Neural cell (in vitro differentiated cells): ENCODE data around the gene MYPN. TPM values are rescaled to one million over a fixed set of nuclear protein-coding genes. Genes with fewer than 3 reads are reported as not detected.

Source experiments
- H2AFZ ChIP-seq: fragments of 200-600, 300-800 bp; sonication (generic), shearing (Covaris generic); 2 replicates; pipeline ENCODE4 v1.6.0; 2014; ENCODE audit warnings: low read depth, mild to moderate bottlenecking, antibody characterized with exemption, low read length, moderate library complexity
- H3F3A ChIP-seq: fragments of 200-600 bp; shearing (Covaris generic); 2 replicates; pipeline ENCODE4 v1.6.1; 2016; ENCODE audit warnings: mild to moderate bottlenecking, moderate library complexity, mixed read lengths, antibody characterized with exemption, low read length; ENCODE audit not compliant: insufficient read depth, poor library complexity, severe bottlenecking
- H3K27ac ChIP-seq: fragments of 200-600, 300-800 bp; sonication (generic), shearing (Covaris generic); 2 replicates; pipeline ENCODE4 v1.5.1; 2014; ENCODE audit warnings: mild to moderate bottlenecking, low read length, moderate library complexity
- H3K27me3 ChIP-seq: fragments of 300-800, 200-600 bp; sonication (generic), shearing (Covaris generic); 2 replicates; pipeline ENCODE4 v1.6.0; 2014; ENCODE audit warnings: mild to moderate bottlenecking, low read depth, low read length, moderate library complexity; ENCODE audit not compliant: insufficient read depth
- H3K36me3 ChIP-seq: fragments of 300-800, 200-600 bp; sonication (generic), shearing (Covaris generic); 2 replicates; pipeline ENCODE4 v1.5.1; 2014; ENCODE audit warnings: mild to moderate bottlenecking, antibody characterized with exemption, low read length, moderate library complexity; ENCODE audit not compliant: insufficient read depth
- H3K4me2 ChIP-seq: fragments of 300-800, 200-600 bp; sonication (generic), shearing (Covaris generic); 2 replicates; pipeline ENCODE4 v1.6.0; 2014; ENCODE audit warnings: mild to moderate bottlenecking, low read length
- H3K4me3 ChIP-seq: fragments of 300-800, 200-600 bp; sonication (generic), shearing (Covaris generic); 2 replicates; pipeline ENCODE4 v1.5.1; 2014; ENCODE audit warnings: mild to moderate bottlenecking, low read length, moderate library complexity
- H3K79me2 ChIP-seq: fragments of 200-600 bp; shearing (Covaris generic); replicated peaks from 2 replicates; pipeline ENCODE4 v1.6.0; 2014; ENCODE audit warnings: mild to moderate bottlenecking, low read length, moderate library complexity; ENCODE audit not compliant: insufficient read depth
- H3K9ac ChIP-seq: fragments of 300-800, 200-600 bp; sonication (generic), shearing (Covaris generic); 2 replicates; pipeline ENCODE4 v1.6.1; 2016; ENCODE audit warnings: mild to moderate bottlenecking, low read length, mixed read lengths
- H3K9me2 ChIP-seq: fragments of 200-600 bp; shearing (Covaris generic); 2 replicates; pipeline ENCODE4 v1.6.1; 2016; ENCODE audit warnings: mild to moderate bottlenecking, low read length, mixed read lengths; ENCODE audit not compliant: insufficient read depth
- H3K9me3 ChIP-seq: fragments of 200-600, 300-800 bp; sonication (generic), shearing (Covaris generic); 2 replicates; pipeline ENCODE4 v1.6.1; 2016; ENCODE audit warnings: mild to moderate bottlenecking, mixed run types, low read length, moderate library complexity, mixed read lengths
- H4K20me1 ChIP-seq: fragments of 200-600 bp; shearing (Covaris generic); 2 replicates; pipeline ENCODE4 v1.6.1; 2016; ENCODE audit warnings: mild to moderate bottlenecking, mixed run types; ENCODE audit not compliant: insufficient read depth
- CTCF ChIP-seq: fragments of 450-650 bp; IDR thresholded peaks from 2 replicates; pipeline ENCODE4 v1.5.1; 2014; ENCODE audit warnings: antibody characterized with exemption, mild to moderate bottlenecking, moderate library complexity; ENCODE audit not compliant: poor library complexity, severe bottlenecking
- EP300 ChIP-seq: fragments of 450-650 bp; conservative IDR thresholded peaks from 2 replicates; pipeline ENCODE4 v1.6.1; 2014; ENCODE audit warnings: antibody characterized with exemption, mild to moderate bottlenecking, moderate library complexity; ENCODE audit not compliant: poor library complexity, severe bottlenecking
- EZH2 ChIP-seq: fragments of 200-600, 300-800 bp; shearing (Covaris generic), sonication (generic); IDR thresholded peaks from 2 replicates; pipeline ENCODE4 v1.6.1; 2014; ENCODE audit warnings: antibody characterized with exemption, low read length, borderline replicate concordance, mild to moderate bottlenecking; ENCODE audit not compliant: insufficient read depth, poor library complexity, severe bottlenecking
- MXI1 ChIP-seq: fragments of 450-650 bp; conservative IDR thresholded peaks from 2 replicates; pipeline ENCODE4 v1.6.1; 2014; ENCODE audit warnings: antibody characterized with exemption, mild to moderate bottlenecking; ENCODE audit not compliant: poor library complexity, severe bottlenecking
- POLR2AphosphoS5 ChIP-seq: IDR thresholded peaks from 2 replicates; pipeline ENCODE4 v1.6.1; 2012
- RAD21 ChIP-seq: fragments of 450-650 bp; conservative IDR thresholded peaks from 2 replicates; pipeline ENCODE4 v1.6.1; 2014; ENCODE audit warnings: antibody characterized with exemption, mild to moderate bottlenecking, moderate library complexity
- REST ChIP-seq: IDR thresholded peaks from 2 replicates; pipeline ENCODE4 v1.6.1; 2012; ENCODE audit warnings: borderline replicate concordance
- SMC3 ChIP-seq: fragments of 450-650 bp; conservative IDR thresholded peaks from 2 replicates; pipeline ENCODE4 v1.6.1; 2014; ENCODE audit warnings: antibody characterized with exemption, mild to moderate bottlenecking, moderate library complexity; ENCODE audit not compliant: poor library complexity
- TAF1 ChIP-seq: IDR thresholded peaks from 2 replicates; pipeline ENCODE4 v1.6.1; 2012; ENCODE audit warnings: low read depth
- polyA plus RNA-seq: library from polyadenylated mRNA; depleted of rRNA; stranded (reverse); fragments of >200 nt; gene quantifications from 2 replicates; pipeline ENCODE4 v1.2.3, GENCODE V29; 2014

MYPN gene
- polyA plus RNA-seq, 1 donor from 2014 or later, result not detected

GRCh38 chr10:68133523-68133922 is 24.2 kb downstream of the MYPN start (continued):
- TF ChIP-seq RAD21 (no peak), MXI1 (no peak)

DNA sequence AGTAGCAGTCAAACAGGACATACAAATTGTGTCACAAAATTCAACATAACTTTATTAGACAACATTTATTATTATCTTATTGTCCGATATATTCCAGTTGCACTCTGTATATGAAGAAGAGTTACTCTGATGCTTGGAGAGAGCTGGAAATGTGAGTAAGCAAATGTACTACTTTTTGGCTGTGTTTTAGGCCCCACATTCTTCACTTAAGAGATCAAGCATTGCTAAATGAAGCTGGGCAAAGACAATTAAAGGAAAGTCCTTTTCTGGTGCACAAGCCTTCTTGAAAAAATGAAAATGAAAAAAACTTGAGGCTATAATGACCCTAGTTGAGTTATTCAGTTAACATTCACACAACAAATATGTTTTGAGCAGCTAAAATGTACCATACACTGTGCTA is 26.1 kb downstream of the MYPN start:
- no peaks in the 10 kb centered on the region for H3F3A ChIP-seq
- no peaks in the 10 kb centered on the region for H3K36me3 ChIP-seq
- TF ChIP-seq RAD21 (no peak), POLR2AphosphoS5 (no peak), SMC3 (no peak), CTCF (no peak)
- H4K20me1 ChIP-seq, result no peaks in the 10 kb centered on the region
- H3K9me3 ChIP-seq, result no peaks in the 10 kb centered on the region
- no peaks in the 10 kb centered on the region for H3K79me2 ChIP-seq
- H3K27ac ChIP-seq, result no peak overlapping the region
- no peak overlapping the region for H2AFZ ChIP-seq
- H3K4me2 ChIP-seq, result no peak overlapping the region
- H3K27me3 ChIP-seq, result no peaks in the 10 kb centered on the region
- no peaks in the 10 kb centered on the region for H3K9me2 ChIP-seq
- H3K4me3 ChIP-seq, result no peak overlapping the region
- H3K9ac ChIP-seq, result no peak overlapping the region

- H3K9ac ChIP-seq, result no peak overlapping the region
Observed at GRCh38 chr10:68135922-68136792, 26.9 kb downstream of the MYPN start.

More at GRCh38 chr10:68135922-68136792, 26.9 kb downstream of the MYPN start:
- Histone ChIP-seq H3K79me2 (no peaks in the 10 kb centered on the region), H3K36me3 (no peaks in the 10 kb centered on the region), H3K9me3 (no peaks in the 10 kb centered on the region), H3K27ac (no peak overlapping the region), H2AFZ (no peak overlapping the region), H4K20me1 (no peaks in the 10 kb centered on the region), H3F3A (no peaks in the 10 kb centered on the region), H3K4me2 (no peak overlapping the region), H3K9me2 (no peaks in the 10 kb centered on the region), H3K4me3 (no peak overlapping the region), H3K27me3 (no peaks in the 10 kb centered on the region)
- TF ChIP-seq EP300 (no peak), MXI1 (no peak), RAD21 (no peak), REST (no peak), TAF1 (no peak), POLR2AphosphoS5 (no peak), CTCF (no peak), EZH2 (no peak), SMC3 (no peak)
